Loucy (cell line): ENCODE data around the gene TMEM132A.

Experiments
- CTCF ChIP-seq: fragments of 200-600 bp; sonication (generic); conservative IDR thresholded peaks from 2 replicates; pipeline ENCODE4 v1.5.1; 2014; ENCODE audit warnings: mild to moderate bottlenecking, antibody characterized with exemption, low read length
- EZH2phosphoT487 ChIP-seq: fragments of 200-600 bp; IDR thresholded peaks from 2 replicates; pipeline ENCODE4 v1.6.1; 2018; ENCODE audit warnings: antibody characterized with exemption, mild to moderate bottlenecking, moderate library complexity, borderline replicate concordance

- TF ChIP-seq CTCF = no peak
- no peak for TF ChIP-seq EZH2phosphoT487
These were observed 920 bp downstream of the TMEM132A start for GRCh38 chr11:60924906-60925853.
